Lower leg skin (tissue), 4 donors: ENCODE results near the gene CYP2A13. TPM values are rescaled to one million over a fixed set of nuclear protein-coding genes. Genes with fewer than 3 reads are reported as not detected.
"Not testable (repeated sequence)": the region's sequence is repeated elsewhere in the genome, so short reads cannot be mapped to it uniquely, and the experiment has no call there.

Experiments used
- DNase-seq, 2 donors: peaks; one replicate each; pipeline ENCODE4 v3.0.0-alpha.2; 2019; ENCODE audit warnings: low spot score in 2 of 2
- H3K4me3 ChIP-seq: fragments of 200-600 bp; sonication (generic); 2 replicates; pipeline ENCODE4 v1.5.1; 2017; ENCODE audit warnings: mild to moderate bottlenecking, low read depth; ENCODE audit not compliant: poor library complexity, severe bottlenecking
- POLR2A ChIP-seq, 2 donors: fragments of 450-650 bp; IDR thresholded peaks; one replicate each; pipeline ENCODE4 v1.6.1; 2016 to 2017; ENCODE audit warnings: antibody characterized with exemption in 2 of 2, mild to moderate bottlenecking in 1 of 2, moderate library complexity in 1 of 2
- WGBS, 2 donors: methylation state at CpG; one replicate each; pipeline ENCODE4 v1.1.5; 2018; 5-methylcytosine and 5-hydroxymethylcytosine counted together
- intact Hi-C: fragments of 100-400 bp; cut with DNase I; formaldehyde crosslinking; loops from one replicate; pipeline ENCODE4 v1.15.0; 2023; ENCODE audit warnings: low total_unique reads
- total RNA-seq, 4 donors: library from RNA; depleted of rRNA; stranded (reverse); fragments of >200 nt; gene quantifications; one replicate each; pipeline ENCODE4 v1.1.0, GENCODE V29; 2016
- TF ChIP-seq, protein P1 (sequence below), 3 donors: fragments of 450-650 bp; IDR thresholded peaks; one replicate each; pipeline ENCODE4 v1.5.1; 2016; ENCODE audit warnings: antibody characterized with exemption in 3 of 3, mild to moderate bottlenecking in 3 of 3, moderate library complexity in 2 of 3

The CYP2A13 gene
- total RNA-seq, 4 donors from 2014 or later, result not detected

DNA sequence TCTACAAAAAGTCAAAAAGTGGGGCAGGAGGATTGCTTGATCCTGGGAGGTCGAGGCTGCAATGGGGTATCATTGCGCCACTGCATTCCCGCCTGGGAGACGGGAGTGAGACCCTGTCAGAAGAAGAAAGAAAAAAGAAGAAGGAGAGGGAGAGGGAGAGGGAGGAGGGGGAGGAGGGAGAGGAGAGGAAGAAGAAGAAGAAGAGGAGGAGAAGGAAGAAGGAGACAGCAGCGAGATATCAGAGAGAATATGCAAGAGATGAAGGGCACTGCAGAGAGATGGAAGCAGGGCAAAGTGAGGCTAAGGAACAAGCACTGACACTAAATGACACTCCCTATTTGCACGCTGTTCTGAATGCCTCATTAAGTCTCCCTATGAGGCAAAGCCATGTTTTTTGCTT is 40.4 kb downstream of the CYP2A13 start:
- DNase-seq, result no peak
- intact Hi-C loops, result no loop called here
- TF ChIP-seq POLR2A (IDR thresholded peaks at IDR 0.05), result no peak
- TF ChIP-seq, protein P1, sequence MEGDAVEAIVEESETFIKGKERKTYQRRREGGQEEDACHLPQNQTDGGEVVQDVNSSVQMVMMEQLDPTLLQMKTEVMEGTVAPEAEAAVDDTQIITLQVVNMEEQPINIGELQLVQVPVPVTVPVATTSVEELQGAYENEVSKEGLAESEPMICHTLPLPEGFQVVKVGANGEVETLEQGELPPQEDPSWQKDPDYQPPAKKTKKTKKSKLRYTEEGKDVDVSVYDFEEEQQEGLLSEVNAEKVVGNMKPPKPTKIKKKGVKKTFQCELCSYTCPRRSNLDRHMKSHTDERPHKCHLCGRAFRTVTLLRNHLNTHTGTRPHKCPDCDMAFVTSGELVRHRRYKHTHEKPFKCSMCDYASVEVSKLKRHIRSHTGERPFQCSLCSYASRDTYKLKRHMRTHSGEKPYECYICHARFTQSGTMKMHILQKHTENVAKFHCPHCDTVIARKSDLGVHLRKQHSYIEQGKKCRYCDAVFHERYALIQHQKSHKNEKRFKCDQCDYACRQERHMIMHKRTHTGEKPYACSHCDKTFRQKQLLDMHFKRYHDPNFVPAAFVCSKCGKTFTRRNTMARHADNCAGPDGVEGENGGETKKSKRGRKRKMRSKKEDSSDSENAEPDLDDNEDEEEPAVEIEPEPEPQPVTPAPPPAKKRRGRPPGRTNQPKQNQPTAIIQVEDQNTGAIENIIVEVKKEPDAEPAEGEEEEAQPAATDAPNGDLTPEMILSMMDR (IDR thresholded peaks at IDR 0.05), result no peak
- no peak overlapping the region for H3K4me3 ChIP-seq
- 83% methylated on average over 6 of the region's 6 CpGs for WGBS, 2 donors

DNA sequence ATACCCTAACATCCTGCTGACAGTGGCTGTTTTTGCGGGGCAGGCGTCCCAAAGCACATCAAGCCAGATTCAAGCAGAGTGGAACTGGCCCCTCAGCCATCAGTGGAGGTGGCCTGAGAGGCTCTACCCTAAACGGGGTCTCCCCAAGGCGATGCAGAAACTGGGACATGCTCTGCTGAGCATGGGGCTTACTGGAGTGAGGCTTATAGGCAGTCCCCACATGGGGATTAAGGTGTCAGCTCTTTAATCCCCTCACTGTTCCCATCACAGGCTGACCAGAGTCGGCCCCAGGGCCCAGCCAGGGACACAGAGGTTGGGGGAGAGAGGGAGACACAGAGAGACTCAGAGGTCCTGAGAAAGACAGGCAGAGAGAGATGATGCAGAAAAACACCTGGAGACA is 42.9 kb downstream of the CYP2A13 start:
- TF ChIP-seq, protein P1 (IDR thresholded peaks at IDR 0.05), result no peak
- no peak for TF ChIP-seq POLR2A (IDR thresholded peaks at IDR 0.05)
- 81 to 82% methylated on average over 5 of the region's 5 CpGs for WGBS, 2 donors
- no peak for DNase-seq
- no peak overlapping the region for H3K4me3 ChIP-seq
- intact Hi-C loops, result loop anchor here (5.0 kb wide), 1 partner anchor 319 kb away; no protein-coding TSS in a partner anchor

DNA sequence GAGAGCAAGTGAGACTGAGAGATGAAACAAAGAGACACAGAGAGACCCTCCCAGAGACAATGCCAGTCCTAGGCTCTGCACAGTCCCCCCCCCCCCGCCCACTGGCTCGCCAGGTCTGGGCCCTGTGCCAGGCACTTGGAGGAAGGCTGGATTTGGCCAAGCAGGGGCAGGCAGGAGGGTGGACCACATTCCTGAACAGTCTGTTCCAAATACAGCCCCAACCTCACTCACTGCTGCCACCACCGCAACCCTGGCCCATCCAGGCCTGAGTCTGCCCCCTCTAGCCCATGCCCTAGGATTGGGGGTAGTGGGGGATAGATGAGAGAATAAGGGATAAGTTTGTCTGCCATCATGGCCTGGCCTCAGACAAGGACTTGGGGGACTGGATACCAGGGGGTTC is 45.0 kb downstream of the CYP2A13 start:
- intact Hi-C loops, result loop anchor here (5.0 kb wide), 1 partner anchor 321 kb away; no protein-coding TSS in a partner anchor
- no peak for DNase-seq
- no peak for TF ChIP-seq POLR2A (IDR thresholded peaks at IDR 0.05)
- TF ChIP-seq, protein P1 (IDR thresholded peaks at IDR 0.05), result no peak
- H3K4me3 ChIP-seq, result no peak overlapping the region
- WGBS, 2 donors, result 22 to 30% methylated on average over 3 of the region's 3 CpGs

DNA sequence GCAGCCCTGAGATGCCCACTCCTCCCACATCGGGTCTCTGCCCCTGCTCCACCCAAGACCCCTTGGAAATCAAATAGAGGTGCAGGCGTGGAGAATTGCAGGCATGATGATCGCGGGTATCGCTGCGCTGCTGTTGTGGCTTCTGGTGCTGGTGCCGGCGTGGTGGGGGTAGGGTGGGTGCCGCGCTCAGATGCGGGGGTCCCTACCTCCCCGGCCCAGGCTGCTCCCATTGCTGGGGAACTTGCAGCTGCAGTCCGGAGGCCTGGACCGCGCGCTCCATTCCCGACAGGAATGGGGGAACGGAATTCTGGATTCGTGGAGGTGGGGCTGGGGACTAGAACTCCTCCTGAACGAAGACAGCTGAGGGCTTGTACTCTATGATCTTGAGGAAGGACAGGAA is 46.4 kb downstream of the CYP2A13 start:
- H3K4me3 ChIP-seq, result no peak overlapping the region
- intact Hi-C loops, result loop anchor here (5.0 kb wide), 1 partner anchor 322 kb away; no protein-coding TSS in a partner anchor
- 41 to 57% methylated on average over 20 of the region's 20 CpGs for WGBS, 2 donors
- TF ChIP-seq POLR2A (IDR thresholded peaks at IDR 0.05), result no peak
- TF ChIP-seq, protein P1 (IDR thresholded peaks at IDR 0.05), result no peak
- no peak for DNase-seq

DNA sequence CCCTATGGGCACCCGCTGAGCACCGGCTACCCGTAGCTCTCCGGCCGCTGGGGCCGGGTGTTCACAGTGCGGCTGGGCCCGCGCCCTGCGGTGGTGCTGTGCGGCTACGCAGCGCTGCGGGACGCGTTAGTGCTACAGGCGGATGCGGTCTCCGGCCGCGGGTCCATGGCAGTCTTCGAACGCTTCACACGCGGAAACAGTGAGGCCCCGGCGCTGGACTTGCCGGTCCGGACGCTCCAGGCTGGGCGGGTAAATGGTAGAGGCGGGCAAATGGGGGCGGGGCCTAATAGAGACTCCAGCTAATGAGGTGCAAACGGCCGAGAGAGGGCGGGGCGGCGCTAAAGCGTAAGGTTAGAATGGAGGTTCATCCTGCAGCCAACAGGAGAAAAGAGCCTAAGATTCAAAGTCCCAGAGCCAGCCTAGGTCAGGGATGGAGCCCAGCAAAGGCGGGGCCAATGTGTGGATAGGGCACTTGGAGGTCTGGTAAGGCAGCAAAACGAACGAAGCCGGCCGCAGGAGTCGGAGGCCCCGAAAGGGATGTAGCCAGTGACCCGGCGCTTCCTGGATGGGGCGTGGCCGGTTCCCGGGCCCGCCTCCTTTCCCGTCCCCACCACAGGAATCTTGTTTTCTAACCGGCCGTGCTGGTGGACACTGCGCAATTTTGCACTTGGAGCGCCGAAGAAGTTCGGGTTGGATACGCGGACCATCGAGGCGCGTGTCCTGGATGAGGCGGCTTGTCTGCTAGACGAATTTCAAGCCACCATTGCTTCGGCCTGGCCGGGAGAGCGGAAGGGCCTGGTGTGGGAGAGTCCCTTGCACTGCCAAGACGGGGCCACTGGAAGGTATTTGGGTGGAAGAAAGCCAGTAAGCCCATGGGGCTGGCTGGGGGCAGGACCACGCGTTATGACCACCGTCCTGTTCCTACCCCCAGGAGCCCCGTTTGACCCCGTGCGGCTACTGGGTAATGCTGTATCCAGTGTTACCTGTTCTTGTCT is 47.4 kb downstream of the CYP2A13 start:
- peak; percentile 60 to 92 for DNase-seq
- intact Hi-C loops, H3K4me3 ChIP-seq: not testable (repeated sequence)
- WGBS, 2 donors, result 10 to 13% methylated on average over 39 to 43 of the region's 76 CpGs

DNA sequence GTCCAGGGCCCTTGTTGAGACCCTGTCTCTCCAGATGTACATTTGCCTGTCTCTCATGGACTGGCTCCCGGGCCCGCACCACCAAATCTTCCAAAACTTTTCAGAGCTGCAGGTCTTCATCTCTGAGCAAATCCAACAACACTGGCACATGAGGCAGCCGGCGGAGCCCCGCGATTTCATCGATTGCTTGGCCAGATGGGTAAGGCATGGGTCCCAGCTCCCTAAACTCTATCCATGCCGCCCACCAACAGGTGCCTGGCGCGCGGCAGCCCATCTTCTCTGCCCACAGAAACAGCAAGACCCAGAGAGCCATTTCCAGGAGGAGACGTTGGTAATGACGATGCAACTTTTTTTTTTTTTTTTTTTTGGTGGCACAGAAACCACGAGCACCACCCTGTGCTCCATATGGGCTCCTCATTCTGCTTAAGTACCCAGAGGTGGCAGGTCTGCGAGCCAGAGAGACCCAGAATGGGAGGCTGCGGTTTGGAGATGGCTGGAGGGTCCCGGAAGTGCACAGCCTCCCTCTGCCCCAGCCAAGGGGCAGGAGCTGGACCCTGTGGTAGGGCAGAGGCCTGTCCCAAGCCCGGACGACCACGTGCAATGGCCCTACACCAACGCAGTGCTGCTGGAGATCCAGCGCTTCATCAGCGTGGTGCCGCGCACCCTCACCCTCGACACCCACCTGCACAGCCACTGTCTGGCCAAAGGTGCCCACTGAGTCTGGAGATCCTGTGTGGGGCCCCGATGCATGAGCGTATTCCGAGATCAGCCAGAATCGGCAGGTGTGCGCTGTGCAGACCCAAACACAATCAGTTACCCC is 48.6 kb downstream of the CYP2A13 start:
- TF ChIP-seq, protein P1 (IDR thresholded peaks at IDR 0.05), result no peak
- no peak for TF ChIP-seq POLR2A (IDR thresholded peaks at IDR 0.05)
- intact Hi-C loops, result no loop called here
- WGBS, 2 donors, result 90 to 93% methylated on average over 31 of the region's 31 CpGs
- no peak overlapping the region for H3K4me3 ChIP-seq
- DNase-seq, result no peak
